HG03520 (cell line): ENCODE results near the gene EXOC3L1.

Experiments
- ATAC-seq: cut with Tn5 transposase; IDR thresholded peaks from one replicate; pipeline ENCODE4 v1.9.1; 2021; ENCODE audit warnings: mild to moderate bottlenecking, moderate library complexity; ENCODE audit not compliant: unreplicated experiment

Gene EXOC3L1

GRCh38 chr16:67199011-67199807 lies 9.3 kb upstream of the EXOC3L1 start, which contains the start of gene ELMO3:
TSS of gene ELMO3 (plus strand) at chr16:67199131. CDS start at chr16:67199327, 196 bp downstream.
- no peak for ATAC-seq

- ATAC-seq: no peak
These were observed 8.3 kb upstream of the EXOC3L1 start for GRCh38 chr16:67198238-67198734.

GRCh38 chr16:67197704-67198103 lies 7.8 kb upstream of the EXOC3L1 start:
- ATAC-seq: no peak

DNA sequence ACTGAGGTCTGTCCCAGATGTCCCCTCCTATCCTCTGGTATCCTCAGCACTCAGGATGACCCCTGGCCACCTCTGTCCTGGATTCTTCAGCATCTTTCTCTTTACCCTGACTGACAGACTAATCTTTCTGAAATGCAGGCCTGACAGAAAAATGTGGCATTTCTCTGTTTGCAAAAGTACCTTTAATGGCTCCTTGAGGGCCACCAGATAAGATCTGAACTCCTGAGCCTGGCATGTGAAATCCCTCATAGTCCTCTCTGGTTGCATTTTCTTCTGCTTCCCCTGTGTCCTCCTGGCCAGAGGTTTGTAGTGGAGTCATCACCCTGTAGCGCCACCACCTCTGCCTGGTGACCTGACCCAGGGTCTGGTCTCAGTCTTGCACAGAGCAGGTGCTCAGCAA lies 6.9 kb upstream of the EXOC3L1 start:
- ATAC-seq: no peak

- no peak for ATAC-seq
These were observed 5.7 kb upstream of the EXOC3L1 start for GRCh38 chr16:67195676-67196075.

DNA sequence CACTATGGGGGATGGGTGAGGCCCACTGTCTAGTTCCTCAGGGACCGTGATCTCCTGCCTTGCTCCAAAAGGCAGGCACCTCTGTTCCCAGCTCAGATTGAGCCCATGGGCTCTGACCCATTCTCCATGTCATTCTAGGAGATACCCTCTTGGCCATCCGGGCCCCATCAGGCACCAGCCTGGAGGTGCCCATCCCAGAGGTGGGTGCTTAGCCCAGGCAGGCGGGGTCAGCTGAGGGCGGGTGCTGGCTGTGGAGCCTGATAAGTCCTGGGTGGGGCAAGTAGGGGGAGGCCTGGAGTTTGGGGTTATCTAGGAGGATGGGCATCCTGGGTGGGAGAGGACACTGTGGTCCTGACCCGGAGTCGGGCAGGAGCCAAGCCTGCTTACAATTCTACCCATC lies 4.3 kb upstream of the EXOC3L1 start:
- no peak for ATAC-seq

DNA sequence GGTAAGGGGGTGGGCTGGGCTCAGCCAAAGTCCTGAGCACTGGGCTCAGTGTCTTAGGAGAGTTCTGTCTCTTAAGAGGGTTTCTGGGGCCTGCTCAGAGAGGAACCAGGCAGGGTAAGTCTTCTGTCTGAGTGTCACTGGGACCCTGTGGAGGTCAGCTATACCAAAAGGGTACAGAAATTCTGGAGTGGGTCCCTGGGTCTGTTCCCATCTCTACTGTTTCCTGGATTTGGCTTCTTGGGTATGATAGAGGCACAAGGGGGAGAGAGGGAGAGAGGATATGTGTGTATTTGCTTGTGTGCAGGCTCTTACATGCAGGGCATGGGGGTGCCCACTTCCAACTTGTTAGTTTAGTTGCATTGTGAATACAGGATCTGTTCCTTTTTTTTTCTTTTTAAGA lies 3.6 kb upstream of the EXOC3L1 start:
- no peak for ATAC-seq

- no peak for ATAC-seq
These were observed 2.9 kb upstream of the EXOC3L1 start for GRCh38 chr16:67192781-67193361.

- peak; percentile 76 for ATAC-seq
These were observed 2.2 kb upstream of the EXOC3L1 start, which contains the start of gene E2F4 for GRCh38 chr16:67191995-67192681. TSS of gene E2F4 (plus strand) at chr16:67192155. CDS start at chr16:67192228, 73 bp downstream.

GRCh38 chr16:67191411-67191994 lies 1.6 kb upstream of the EXOC3L1 start:
- no peak for ATAC-seq

DNA sequence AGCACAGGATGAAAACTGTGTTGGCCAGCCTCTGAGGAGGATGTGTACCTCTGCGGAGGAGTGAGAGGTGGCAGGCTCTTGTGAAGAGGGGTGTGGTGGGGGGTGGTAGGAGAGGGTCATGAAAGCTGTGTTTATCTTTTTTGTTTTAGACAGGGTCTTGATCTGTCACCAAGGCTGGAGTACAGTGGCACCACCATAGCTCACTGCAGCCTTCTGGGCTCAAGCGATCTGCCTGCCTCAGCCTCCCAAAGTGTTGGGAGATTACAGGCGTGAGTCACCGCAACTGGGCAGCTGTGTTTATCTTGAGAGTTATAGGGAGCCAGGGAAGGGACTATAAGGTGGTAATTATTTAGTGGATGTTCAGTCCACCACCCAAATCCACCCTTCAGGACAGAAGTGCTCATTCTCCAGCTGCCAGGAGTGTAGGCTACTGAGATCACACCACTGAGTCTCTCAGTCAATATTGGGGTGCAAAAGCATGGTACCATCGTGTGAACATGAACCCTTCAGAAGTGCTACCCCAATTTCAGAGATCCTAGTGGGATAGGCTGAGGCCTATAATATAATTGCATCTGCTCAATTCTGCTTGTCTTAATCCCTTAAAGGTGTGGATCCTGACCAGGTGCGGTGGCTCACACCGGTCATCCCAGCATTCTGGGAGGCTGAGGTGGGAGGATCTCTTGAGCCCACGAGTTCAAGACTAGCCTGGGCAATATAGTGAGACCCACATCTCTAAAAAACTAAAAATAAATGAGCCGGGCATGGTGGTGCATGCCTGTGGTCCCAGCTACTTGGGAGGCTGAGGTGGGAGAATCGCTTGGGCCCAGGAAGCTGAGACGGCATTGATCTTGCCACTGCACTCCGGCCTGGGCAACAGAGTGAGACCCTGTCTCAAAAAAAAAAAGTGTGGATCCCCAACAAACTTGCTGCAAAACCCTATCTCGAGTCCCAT lies 788 bp upstream of the EXOC3L1 start:
- no peak for ATAC-seq

DNA sequence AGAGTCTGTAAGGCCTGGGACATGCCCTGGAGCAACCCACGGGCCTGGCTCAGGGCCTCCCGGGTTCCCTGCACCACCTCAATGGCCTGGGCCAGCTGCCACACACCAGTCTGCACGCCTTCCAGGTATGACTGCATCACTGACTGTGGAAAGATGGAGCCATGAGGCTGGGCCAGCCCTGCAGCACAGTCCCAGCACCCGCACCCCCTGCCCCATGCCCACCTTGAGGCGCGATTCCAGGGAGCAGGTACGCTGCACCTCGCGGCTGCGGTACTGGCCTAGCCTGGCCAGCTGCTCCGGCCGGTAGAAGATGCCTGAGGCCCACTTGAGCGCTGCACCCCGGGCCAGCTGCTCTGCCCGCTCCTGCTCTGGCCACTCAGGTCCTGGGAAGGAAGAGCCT lies 1.1 kb downstream of the EXOC3L1 start:
- ATAC-seq: no peak

DNA sequence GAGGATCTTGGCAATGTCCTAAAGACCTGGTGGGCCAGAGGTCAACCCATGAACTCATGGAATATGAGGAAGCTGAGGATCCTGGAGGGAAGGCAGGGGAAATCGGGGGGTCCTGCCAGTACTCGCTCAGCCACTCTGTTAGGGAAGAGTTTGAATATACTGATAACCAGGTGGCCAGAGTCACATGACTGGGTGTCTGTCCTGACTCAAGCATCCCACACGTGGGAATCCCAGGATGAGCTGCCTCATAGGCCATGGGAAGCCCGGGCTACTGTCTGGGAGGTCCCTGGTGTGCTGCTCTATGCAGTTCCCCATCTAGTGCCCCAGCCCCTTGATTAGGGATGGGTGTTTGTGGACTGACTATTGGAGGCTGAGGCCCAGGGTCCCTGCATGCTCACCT lies 1.6 kb downstream of the EXOC3L1 start:
- no peak for ATAC-seq

DNA sequence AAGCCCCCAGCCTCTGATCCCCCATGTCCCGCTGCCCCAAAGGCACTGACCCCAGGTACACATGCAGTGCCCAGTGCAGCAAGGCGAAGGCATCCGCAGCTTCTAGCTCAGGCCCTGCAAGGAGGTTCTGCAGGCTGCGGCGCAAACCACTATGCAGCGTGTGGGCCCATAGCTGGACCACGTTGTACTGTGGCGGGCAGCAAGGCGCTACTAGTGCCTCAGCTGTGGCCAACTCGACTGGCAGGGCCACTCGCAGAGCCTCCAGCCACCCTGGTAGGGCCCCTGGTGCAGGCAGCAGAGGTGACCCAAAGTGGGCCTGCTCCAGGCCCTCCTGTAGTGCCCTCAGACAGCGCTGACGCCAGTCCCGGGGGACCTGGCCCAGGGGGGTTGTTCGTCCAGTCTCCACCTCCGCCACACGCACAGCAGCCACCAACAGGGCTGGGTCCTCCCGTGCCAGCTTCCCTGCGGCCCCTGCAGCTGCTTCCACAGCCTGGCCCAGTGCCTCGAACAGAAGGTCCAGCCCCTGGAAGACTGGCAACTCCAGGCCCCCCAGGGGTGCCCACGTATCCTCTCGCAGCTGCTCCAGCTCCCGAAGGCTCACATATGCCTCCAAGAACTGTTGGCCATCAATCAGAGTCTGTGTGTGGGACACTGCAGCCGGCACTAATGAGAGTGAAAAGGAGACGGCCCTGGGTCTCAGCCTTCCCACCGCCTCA lies 2.6 kb downstream of the EXOC3L1 start:
- no peak for ATAC-seq

DNA sequence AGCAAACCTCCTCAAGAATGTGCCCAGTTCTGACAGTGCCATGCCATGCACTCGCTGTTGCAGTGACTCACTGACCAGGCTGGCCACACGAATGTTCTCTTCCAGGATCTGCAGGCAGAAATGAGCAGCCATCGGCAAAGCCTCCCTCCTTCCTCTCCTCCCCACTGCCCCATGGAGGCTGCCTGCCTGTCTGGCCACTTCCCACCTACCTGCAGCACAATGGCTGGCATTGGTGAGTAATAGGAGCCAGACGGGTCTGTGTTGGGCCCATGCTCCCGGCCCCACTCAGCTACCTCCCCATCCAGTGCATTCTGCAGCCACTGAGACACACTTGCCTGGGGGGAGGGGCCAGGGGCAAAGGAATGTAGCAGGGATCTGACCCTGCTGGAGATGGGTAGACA lies 3.4 kb downstream of the EXOC3L1 start:
- no peak for ATAC-seq

DNA sequence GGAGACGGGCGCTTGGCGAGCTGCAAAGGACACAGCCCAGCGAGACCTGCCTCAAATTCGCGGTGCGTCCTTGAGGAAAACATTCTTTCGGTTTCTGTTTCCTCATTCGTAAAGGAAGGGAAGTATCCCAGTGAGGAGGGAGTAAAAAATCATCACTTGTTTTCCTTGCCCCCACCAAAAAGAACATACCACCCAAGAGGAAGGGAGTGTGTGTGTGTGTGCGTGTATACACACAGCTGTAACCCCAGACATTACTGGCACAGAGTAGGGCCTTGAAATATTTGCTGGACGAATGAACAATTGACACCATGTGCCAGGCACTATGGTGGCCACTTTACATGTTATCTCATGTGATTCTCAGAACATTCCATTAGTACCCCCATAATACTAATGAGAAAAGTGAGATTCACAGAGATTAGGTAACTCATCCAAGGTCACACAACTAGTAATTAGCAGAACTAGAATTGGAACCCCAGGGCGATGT lies 4.2 kb downstream of the EXOC3L1 start:
- ATAC-seq: no peak

DNA sequence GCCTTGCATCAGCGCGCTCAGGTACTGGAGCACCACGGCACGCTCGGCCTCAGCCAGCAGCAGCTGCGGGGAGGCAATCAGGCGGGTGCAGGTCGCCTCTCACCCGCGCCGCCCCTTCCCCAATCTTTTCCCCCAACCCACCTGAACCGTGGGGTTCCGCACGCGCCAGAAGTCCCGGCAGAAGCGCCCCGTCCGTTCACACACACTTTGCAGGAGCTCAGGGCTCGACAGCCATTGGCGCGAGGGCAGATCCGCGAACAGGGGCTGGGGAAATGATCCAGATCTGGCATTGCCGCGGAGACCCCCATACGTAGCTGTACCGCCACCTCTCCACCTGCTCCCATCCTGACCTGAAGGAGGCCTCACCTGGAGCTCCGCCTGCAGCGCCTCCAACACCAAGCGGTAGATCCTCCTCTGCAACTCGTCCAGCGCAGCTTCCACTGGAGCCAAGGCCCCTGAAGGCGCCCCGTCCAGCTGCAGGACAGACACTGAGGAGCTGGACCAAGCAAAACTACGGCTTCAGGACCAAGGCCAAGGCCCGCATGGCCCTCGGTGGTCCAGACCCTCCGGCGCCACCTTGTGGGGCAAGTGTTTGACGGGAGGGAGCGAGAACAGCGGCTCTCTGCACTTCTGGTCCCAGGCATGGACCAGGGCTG lies 4.8 kb downstream of the EXOC3L1 start:
- ATAC-seq: no peak

- ATAC-seq: no peak
These were observed 5.4 kb downstream of the EXOC3L1 start for GRCh38 chr16:67184453-67184994.
